Astrocyte (in vitro differentiated cells and primary cell): Measurements from ENCODE around the gene HYAL2. TPM values are rescaled to one million over a fixed set of nuclear protein-coding genes. Genes with fewer than 3 reads are reported as not detected.

Experiments
- DNase-seq: peaks from one replicate; pipeline ENCODE4 v3.0.0-alpha.2; 2010; ENCODE audit warnings: low read depth
- FAIRE-seq: peaks from 2 replicates; lab custom pipeline; 2011; peaks lifted over from hg19 to GRCh38; lab: Jason Lieb, UNC
- H2AFZ ChIP-seq: 2 replicates; pipeline ENCODE4 v1.6.0; 2012; ENCODE audit warnings: low read depth, low read length, inconsistent platforms
- H3K27ac ChIP-seq: 2 replicates; pipeline ENCODE4 v1.5.1; 2011; ENCODE audit warnings: low read depth, low read length, inconsistent platforms
- H3K27me3 ChIP-seq: 2 replicates; pipeline ENCODE4 v1.6.0; 2011; ENCODE audit warnings: low read length, inconsistent platforms; ENCODE audit not compliant: insufficient read depth
- H3K36me3 ChIP-seq: 2 replicates; pipeline ENCODE4 v1.5.1; 2011; ENCODE audit warnings: low read length, inconsistent platforms; ENCODE audit not compliant: insufficient read depth
- H3K4me1 ChIP-seq: 2 replicates; pipeline ENCODE4 v1.5.1; 2011; ENCODE audit warnings: low read length, inconsistent platforms; ENCODE audit not compliant: insufficient read depth
- H3K4me2 ChIP-seq: 2 replicates; pipeline ENCODE4 v1.6.0; 2012; ENCODE audit warnings: low read length, inconsistent platforms
- H3K4me3 ChIP-seq: 2 replicates; pipeline ENCODE4 v1.5.1; 2011; ENCODE audit warnings: low read depth, mild to moderate bottlenecking, low read length, inconsistent platforms; ENCODE audit not compliant: insufficient read depth
- H3K79me2 ChIP-seq: 2 replicates; pipeline ENCODE4 v1.6.0; 2012; ENCODE audit warnings: mild to moderate bottlenecking, low read length, inconsistent platforms; ENCODE audit not compliant: insufficient read depth
- H3K9ac ChIP-seq: 2 replicates; pipeline ENCODE4 v1.6.0; 2012; ENCODE audit warnings: mild to moderate bottlenecking, low read length, inconsistent platforms
- H3K9me3 ChIP-seq: 2 replicates; pipeline ENCODE4 v1.5.1; 2012; ENCODE audit warnings: low read depth, mild to moderate bottlenecking, low read length, inconsistent platforms; ENCODE audit not compliant: insufficient read depth
- H4K20me1 ChIP-seq: 2 replicates; pipeline ENCODE4 v1.6.0; 2012; ENCODE audit warnings: low read length, inconsistent platforms; ENCODE audit not compliant: insufficient read depth
- H3K27ac Mint-ChIP-seq: one replicate; pipeline ENCODE4 v1.8.0; 2021; ENCODE audit warnings: mild to moderate bottlenecking, mixed read lengths; ENCODE audit not compliant: unreplicated experiment
- H3K27me3 Mint-ChIP-seq: one replicate; pipeline ENCODE4 v1.8.0; 2021; ENCODE audit warnings: low read depth, mixed read lengths; ENCODE audit not compliant: unreplicated experiment
- H3K36me3 Mint-ChIP-seq: one replicate; pipeline ENCODE4 v1.8.0; 2021; ENCODE audit warnings: low read depth, mixed read lengths; ENCODE audit not compliant: unreplicated experiment
- H3K4me1 Mint-ChIP-seq: one replicate; pipeline ENCODE4 v1.8.0; 2021; ENCODE audit warnings: low read depth, mixed read lengths; ENCODE audit not compliant: unreplicated experiment
- H3K4me3 Mint-ChIP-seq: one replicate; pipeline ENCODE4 v1.8.0; 2021; ENCODE audit warnings: mild to moderate bottlenecking, moderate library complexity, mixed read lengths; ENCODE audit not compliant: unreplicated experiment
- H3K9me3 Mint-ChIP-seq: one replicate; pipeline ENCODE4 v1.8.0; 2021; ENCODE audit warnings: mild to moderate bottlenecking, mixed read lengths; ENCODE audit not compliant: unreplicated experiment
- EZH2 ChIP-seq: IDR thresholded peaks from 2 replicates; pipeline ENCODE4 v1.6.1; 2012; ENCODE audit warnings: mild to moderate bottlenecking, low read length, inconsistent platforms; ENCODE audit not compliant: insufficient read depth
- total RNA-seq: library from RNA; stranded (reverse); gene quantifications from 2 replicates; pipeline ENCODE4 v1.2.1, GENCODE V29; 2021
- TF ChIP-seq, protein P1 (sequence below): IDR thresholded peaks from 2 replicates; pipeline ENCODE4 v1.5.1; 2011; ENCODE audit warnings: low read depth, mild to moderate bottlenecking, inconsistent platforms, low read length, moderate library complexity; ENCODE audit not compliant: insufficient read depth

The HYAL2 gene
- total RNA-seq, 1 donor from 2014 or later, result 42.9 TPM

- Mint-ChIP-seq H3K36me3 (peaks cover 7% of the 10 kb centered on the region), H3K4me3 (peak overlapping the region; percentile 83), H3K27ac (no peak overlapping the region), H3K9me3 (peaks cover 2% of the 10 kb centered on the region), H3K27me3 (peaks cover 4% of the 10 kb centered on the region), H3K4me1 (peaks cover 10% of the 10 kb centered on the region)
- H3K36me3 ChIP-seq, result peaks cover 11% of the 10 kb centered on the region
- H3K27me3 ChIP-seq, result no peaks in the 10 kb centered on the region
- no peak for FAIRE-seq
- H2AFZ ChIP-seq, result peak overlapping the region; percentile 98
- H3K4me2 ChIP-seq, result peak overlapping the region; percentile 100
- H3K4me1 ChIP-seq, result peaks cover 31% of the 10 kb centered on the region
- TF ChIP-seq, protein P1, sequence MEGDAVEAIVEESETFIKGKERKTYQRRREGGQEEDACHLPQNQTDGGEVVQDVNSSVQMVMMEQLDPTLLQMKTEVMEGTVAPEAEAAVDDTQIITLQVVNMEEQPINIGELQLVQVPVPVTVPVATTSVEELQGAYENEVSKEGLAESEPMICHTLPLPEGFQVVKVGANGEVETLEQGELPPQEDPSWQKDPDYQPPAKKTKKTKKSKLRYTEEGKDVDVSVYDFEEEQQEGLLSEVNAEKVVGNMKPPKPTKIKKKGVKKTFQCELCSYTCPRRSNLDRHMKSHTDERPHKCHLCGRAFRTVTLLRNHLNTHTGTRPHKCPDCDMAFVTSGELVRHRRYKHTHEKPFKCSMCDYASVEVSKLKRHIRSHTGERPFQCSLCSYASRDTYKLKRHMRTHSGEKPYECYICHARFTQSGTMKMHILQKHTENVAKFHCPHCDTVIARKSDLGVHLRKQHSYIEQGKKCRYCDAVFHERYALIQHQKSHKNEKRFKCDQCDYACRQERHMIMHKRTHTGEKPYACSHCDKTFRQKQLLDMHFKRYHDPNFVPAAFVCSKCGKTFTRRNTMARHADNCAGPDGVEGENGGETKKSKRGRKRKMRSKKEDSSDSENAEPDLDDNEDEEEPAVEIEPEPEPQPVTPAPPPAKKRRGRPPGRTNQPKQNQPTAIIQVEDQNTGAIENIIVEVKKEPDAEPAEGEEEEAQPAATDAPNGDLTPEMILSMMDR, result no peak
- no peak for TF ChIP-seq EZH2
- peak overlapping the region; percentile 92 for H3K4me3 ChIP-seq
- DNase-seq, result no peak
- peak overlapping the region; percentile 85 for H3K9ac ChIP-seq
- H3K27ac ChIP-seq, result peak overlapping the region; percentile 80
- no peaks in the 10 kb centered on the region for H3K9me3 ChIP-seq
- H4K20me1 ChIP-seq, result peaks cover 41% of the 10 kb centered on the region
- H3K79me2 ChIP-seq, result peaks cover 57% of the 10 kb centered on the region
Observed at GRCh38 chr3:50350213-50350526, 27.6 kb upstream of the HYAL2 start.

DNA sequence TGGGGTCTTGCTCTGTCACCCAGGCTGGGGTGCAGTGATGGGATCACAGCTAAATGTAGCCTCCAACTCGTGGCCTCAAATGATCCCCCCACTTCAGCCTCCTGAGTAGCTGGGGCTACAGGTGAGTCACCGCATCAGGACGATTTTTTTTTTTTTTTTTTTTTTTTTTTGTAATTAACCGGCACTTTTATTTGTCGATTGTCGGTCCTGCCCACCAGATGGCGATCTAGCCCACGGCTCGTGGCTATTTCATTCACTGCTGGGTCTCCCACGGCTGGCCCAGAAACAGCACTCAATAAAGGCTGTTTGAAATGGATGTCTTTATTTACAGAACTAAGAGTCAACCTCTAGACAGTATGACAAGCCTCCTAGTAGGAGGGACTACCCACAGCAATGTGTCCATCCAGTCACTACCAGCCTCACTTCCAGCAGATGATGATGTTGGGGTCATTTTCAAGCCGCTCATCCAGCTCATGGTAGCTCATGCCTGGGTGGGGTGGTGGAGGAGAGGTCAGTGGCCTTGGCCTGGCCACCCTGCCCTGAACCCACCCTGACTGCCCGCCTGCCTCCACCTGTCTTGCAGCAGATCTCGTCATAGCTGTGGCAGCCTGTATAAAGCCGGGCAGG lies 24.8 kb upstream of the HYAL2 start:
- peak; percentile 31 for DNase-seq

More for the DNA sequence above, 24.8 kb upstream of the HYAL2 start:
- Mint-ChIP-seq H3K4me3 (no peak overlapping the region), H3K36me3 (peaks cover 4% of the 10 kb centered on the region), H3K27ac (no peak overlapping the region), H3K27me3 (peaks cover 20% of the 10 kb centered on the region), H3K4me1 (peaks cover 10% of the 10 kb centered on the region), H3K9me3 (peaks cover 2% of the 10 kb centered on the region)
- Histone ChIP-seq H4K20me1 (peaks cover 13% of the 10 kb centered on the region), H3K9me3 (no peaks in the 10 kb centered on the region), H3K4me2 (no peak overlapping the region), H3K79me2 (peaks cover 34% of the 10 kb centered on the region), H3K9ac (no peak overlapping the region), H2AFZ (no peak overlapping the region), H3K27me3 (no peaks in the 10 kb centered on the region), H3K36me3 (peaks cover 3% of the 10 kb centered on the region), H3K27ac (no peak overlapping the region), H3K4me1 (peaks cover 32% of the 10 kb centered on the region), H3K4me3 (no peak overlapping the region)
- TF ChIP-seq, protein P1, result peak; percentile 75
- no peak for TF ChIP-seq EZH2
- peak; percentile 83 for FAIRE-seq
